Endometrium (tissue), 2 donors: ENCODE data around the gene CHCHD4.
A peak's percentile ranks its signal among the peaks of the same experiment; 100 is the strongest.

Experiments
- FAIRE-seq: peaks from 2 replicates; lab custom pipeline; 2012; peaks lifted over from hg19 to GRCh38; lab: Jason Lieb, UNC
- donor health status: control.
- donor health status: control.

The CHCHD4 gene

DNA sequence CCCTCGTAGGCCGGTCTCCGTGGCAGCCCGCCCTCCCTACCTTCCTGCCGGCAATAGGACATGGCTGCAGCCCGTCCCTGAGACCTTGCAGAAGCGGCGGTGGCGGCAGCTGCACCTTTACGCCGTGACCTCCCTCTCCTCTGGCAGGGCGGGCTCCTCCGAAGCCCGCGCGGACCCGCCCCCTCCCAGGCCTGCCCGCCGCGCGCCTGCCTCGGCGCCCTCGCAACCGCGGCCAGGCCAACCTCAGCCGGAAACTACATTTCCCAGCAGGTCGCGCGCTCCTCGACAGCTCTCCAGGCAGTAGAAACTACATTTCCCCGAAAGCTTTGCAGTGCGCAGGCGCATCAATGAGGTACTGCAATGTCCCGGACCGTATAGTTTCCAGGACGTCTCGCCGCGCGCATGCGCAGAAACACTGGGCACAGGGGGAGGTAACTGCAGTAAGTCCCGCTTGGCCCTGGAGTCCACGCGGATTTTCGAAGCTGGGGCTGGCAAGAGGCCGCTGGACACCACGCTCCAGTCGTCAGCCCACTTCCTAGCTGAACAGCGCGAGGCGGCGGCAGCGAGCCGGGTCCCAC is at the start of gene CHCHD4, which contains the start of gene TMEM43:
Gene CHCHD4, minus strand, starts transcription at position 256 of the 578 bp plus-strand sequence. Its CDS starts 194 bp downstream, at position 62.
Gene TMEM43, plus strand, starts transcription at position 438 of the 578 bp plus-strand sequence. CDS start 142 bp downstream, outside the sequence.
- no peak for FAIRE-seq

DNA sequence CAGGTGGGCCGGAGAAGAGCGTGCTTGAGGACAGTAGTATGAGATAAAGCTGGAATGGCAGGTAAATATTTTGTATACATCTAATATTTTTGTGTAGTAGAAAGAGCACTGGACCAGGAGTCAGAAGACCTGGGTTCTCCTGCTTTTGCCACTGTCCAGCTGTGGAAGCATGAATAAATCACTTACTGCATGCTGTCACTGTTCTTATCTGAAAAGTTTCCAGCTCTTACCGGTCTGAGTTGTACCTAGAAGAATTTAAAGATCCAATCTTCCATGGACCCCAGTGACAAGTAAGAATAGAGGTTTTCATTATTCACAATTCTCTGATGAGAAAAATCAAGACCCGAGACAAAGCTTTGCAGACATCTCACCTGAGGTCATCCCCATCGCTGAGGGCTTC is 47.8 kb upstream of the CHCHD4 start:
- FAIRE-seq: no peak

- peak; percentile 26 for FAIRE-seq
Observed at GRCh38 chr3:14170531-14171159, 46.0 kb upstream of the CHCHD4 start.

DNA sequence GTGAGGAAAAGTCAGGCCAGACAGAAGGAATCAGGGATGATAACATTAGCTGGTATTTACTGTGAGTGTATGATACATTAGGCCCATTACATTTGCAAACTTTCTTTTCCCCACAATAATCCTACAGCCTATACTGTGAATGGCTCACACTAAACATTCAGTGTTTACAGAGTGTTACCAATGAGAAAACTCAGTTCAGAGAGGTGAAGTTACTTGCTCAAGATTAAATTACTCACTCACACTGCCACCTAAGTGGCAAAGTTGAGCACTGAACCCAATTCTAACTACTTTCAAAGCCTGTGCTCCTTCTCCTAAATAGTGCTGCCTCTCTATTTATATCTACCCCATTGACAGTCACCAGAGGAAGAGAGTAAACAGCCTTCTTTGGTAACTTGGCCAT is 45.2 kb upstream of the CHCHD4 start:
- no peak for FAIRE-seq

GRCh38 chr3:14169435-14169834 is 44.8 kb upstream of the CHCHD4 start:
- FAIRE-seq: no peak

GRCh38 chr3:14166877-14167603 is 42.4 kb upstream of the CHCHD4 start:
- FAIRE-seq: no peak

DNA sequence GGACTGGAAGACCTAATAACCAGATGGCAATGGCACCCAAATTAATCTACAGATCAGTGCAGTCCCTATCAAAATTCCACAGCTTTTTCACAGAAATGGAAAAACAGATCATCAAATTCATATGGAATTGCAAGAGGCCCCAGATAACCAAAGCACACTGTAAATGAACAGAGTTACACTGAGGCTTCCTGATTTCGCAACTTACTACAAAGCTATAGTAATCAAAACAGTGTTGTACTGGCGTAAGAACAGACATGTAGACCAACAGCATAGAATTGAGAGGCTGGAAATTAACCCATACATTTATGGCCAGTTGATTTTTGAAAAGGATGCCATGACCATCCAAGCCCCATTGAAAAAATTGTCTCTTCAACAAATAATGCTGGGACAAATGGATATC is 37.5 kb upstream of the CHCHD4 start:
- FAIRE-seq: no peak

- FAIRE-seq: no peak
Observed at GRCh38 chr3:14161282-14161681, 36.6 kb upstream of the CHCHD4 start.

GRCh38 chr3:14159426-14159825 is 34.8 kb upstream of the CHCHD4 start:
- FAIRE-seq: no peak

- no peak for FAIRE-seq
Observed at GRCh38 chr3:14158370-14158769, 33.7 kb upstream of the CHCHD4 start.

GRCh38 chr3:14157951-14158350 is 33.3 kb upstream of the CHCHD4 start:
- no peak for FAIRE-seq

- no peak for FAIRE-seq
Observed at GRCh38 chr3:14156843-14157561, 32.3 kb upstream of the CHCHD4 start.

- no peak for FAIRE-seq
Observed at GRCh38 chr3:14156201-14156600, 31.5 kb upstream of the CHCHD4 start.

DNA sequence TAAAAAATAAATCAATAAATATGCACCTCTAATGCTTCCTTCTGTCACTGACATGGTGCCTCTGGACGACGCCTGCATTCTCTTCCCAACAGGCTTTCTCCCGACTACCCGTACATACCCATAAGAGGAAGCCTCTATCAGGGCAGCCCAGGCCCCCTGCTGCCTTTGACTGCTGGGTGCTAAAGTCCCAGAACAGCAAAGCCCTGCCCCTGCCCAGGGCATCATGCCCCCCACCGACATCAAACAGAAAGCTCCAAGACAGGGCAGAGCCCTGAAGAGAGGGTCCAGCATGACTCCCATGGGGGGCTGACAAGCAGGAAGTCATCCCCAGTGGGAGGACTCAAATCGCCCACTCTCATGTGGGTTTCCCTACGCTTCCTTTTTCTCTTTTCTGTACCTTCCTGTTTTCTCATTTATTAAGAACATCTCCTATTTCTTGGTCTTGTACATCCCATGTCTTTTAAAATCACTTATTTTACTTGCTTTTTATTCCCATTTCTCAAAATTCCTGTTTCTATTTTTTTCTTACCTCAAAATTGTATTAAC is 30.3 kb upstream of the CHCHD4 start:
- no peak for FAIRE-seq

DNA sequence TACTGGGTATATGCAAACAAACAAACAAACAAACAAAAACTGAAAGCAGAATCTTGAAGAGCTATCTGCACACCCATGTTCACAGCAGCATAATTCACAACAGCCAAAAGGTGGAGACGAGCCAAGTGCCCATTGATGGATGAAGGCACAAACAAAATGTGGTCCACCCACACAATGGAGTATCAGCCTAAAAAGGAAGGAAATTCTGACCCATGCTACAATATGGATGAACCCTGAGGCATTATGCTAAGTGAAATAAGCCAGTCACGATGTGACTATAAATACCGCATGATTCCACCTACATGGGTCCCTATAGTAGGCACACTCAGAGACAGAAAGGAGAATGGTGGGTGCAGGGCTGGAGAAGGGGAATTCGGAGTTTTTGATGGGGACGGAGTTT is 29.6 kb upstream of the CHCHD4 start:
- no peak for FAIRE-seq

- FAIRE-seq: no peak
Observed at GRCh38 chr3:14153663-14154062, 29.0 kb upstream of the CHCHD4 start.

DNA sequence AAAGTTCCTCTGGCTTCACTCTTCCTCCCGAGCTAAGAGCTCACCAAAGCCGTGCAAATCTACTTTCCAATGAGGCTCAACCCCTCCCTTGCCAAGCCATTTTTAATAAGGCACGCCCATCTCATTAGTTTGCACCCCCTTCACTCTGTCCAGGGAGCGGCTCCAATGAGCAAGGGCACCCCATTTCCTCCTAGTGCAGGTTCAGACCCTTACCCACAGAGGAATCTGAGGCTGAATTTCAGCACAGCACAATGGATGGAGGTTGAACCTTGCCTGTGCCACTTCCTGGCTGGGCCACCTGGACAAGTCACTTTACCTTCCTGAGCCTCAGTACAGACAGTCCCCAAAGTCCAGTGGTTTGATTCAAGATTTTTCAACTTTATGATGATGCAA is 28.3 kb upstream of the CHCHD4 start:
- no peak for FAIRE-seq

DNA sequence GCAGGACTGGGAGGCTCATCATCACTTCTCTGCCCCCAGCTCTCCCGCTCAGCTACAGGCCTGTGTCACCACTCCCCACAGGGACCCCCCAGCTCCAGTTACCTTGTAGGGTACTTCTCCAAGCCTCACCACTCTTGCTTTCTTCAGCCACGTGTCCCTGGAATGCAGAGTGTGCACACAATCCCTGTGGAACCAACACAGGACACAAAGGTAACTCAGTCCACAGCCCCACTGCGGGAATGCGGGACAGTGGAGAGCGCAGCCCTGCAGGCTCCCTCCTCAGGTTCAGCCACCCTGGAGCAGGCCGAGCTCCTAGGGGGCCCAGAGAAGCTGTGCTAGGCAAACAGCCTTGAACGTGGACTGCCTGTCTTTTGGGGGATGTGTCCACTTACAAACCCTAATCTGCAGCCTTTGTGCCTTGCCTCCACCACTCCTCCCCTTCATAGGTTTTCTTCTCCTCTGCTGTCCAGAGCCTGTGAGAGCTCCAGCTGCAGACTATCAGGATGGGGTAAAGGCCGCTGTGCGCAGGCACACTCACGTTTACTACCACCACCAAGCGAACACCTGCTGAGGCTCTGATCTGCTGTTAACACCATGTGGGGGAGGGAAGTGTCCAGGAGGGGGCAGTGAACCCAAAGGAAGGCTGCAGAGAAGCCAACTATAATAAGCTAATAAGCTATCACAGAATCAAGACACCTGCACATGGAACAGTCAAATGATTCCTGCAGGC is 27.7 kb upstream of the CHCHD4 start:
- FAIRE-seq: no peak

DNA sequence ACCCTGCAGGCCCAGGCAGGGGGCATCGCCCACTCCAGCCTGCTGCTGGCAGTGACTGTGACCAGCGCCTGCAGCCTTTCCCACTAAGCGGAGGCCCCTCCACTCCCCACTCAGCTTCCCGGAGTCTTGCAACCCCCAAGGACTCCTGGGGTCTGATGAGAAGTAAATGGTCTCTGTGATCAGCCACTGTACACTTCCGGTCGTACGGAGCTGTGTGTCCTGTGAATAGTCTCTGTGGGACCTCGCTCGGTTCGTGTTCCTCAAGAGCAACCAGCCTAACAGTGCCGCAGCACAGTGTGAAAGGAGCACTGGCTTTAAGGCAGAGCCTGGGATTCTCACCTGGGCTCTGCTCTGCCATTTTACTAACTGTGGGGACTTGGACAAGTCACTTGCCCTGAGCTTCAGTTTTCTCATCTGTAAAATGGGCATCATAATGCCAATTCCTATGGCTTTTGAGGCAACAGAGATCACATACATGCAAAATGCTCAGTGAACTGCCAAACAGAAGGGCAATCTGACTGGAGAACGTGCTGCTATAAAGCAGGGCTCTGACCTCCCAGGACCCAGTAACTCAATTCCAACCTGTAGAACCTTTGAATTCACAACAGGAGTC is 26.9 kb upstream of the CHCHD4 start:
- no peak for FAIRE-seq

GRCh38 chr3:14150491-14151230 is 26.0 kb upstream of the CHCHD4 start:
- no peak for FAIRE-seq

- no peak for FAIRE-seq
Observed at GRCh38 chr3:14150078-14150477, 25.4 kb upstream of the CHCHD4 start.
